ENCODE measurements around the gene FOXM1. TPM values are rescaled to one million over a fixed set of nuclear protein-coding genes. Genes with fewer than 3 reads are reported as not detected.

The FOXM1 gene
- total RNA-seq, 1 donor from 2014 or later = 38.2 TPM

- no peak overlapping the region for H3K27ac ChIP-seq
- Mint-ChIP-seq H3K4me3 (no peak overlapping the region), H3K9me3 (no peaks in the 10 kb centered on the region), H3K27me3 (ENCODE audit: insufficient read depth, low read depth) (peaks cover 2% of the 10 kb centered on the region), H3K27ac (no peak overlapping the region), H3K4me1 (peaks cover 25% of the 10 kb centered on the region), H3K36me3 (peaks cover 8% of the 10 kb centered on the region)
- peaks cover 17% of the 10 kb centered on the region for H3K4me1 ChIP-seq
- H3K4me3 ChIP-seq = no peak overlapping the region
- H3K9me3 ChIP-seq (ENCODE audit: low read depth) = no peaks in the 10 kb centered on the region
- H2AFZ ChIP-seq (replicated peaks) = no peak overlapping the region
- no peaks in the 10 kb centered on the region for H3K36me3 ChIP-seq
- peaks cover 5% of the 10 kb centered on the region for H4K20me1 ChIP-seq (ENCODE audit: low read depth)
- H3K27me3 ChIP-seq = no peaks in the 10 kb centered on the region
- H3K9ac ChIP-seq = no peak overlapping the region
- no peaks in the 10 kb centered on the region for H3K79me2 ChIP-seq (ENCODE audit: low read depth)
- no peak overlapping the region for H3K4me2 ChIP-seq
- no peak for TF ChIP-seq CTCF (IDR thresholded peaks at IDR 0.05)
- no peak for TF ChIP-seq EZH2phosphoT487 (IDR thresholded peaks at IDR 0.05)
- TF ChIP-seq EZH2 (IDR thresholded peaks at IDR 0.05) = no peak
- peaks cover 2% of the 10 kb centered on the region for H3F3A ChIP-seq (ENCODE audit: low read depth)
- DNase-seq (ENCODE audit: low spot score) = no peak
These were observed 40.4 kb downstream of the FOXM1 start for GRCh38 chr12:2836574-2836973.

- Histone ChIP-seq H3K27me3 (no peaks in the 10 kb centered on the region), H3K79me2 (ENCODE audit: low read depth) (no peaks in the 10 kb centered on the region), H3K4me3 (no peak overlapping the region), H3K9me3 (ENCODE audit: low read depth) (no peaks in the 10 kb centered on the region), H3K9ac (no peak overlapping the region), H3K4me1 (peaks cover 17% of the 10 kb centered on the region), H3K27ac (no peak overlapping the region), H3K4me2 (no peak overlapping the region), H2AFZ (replicated peaks) (no peak overlapping the region), H3K36me3 (no peaks in the 10 kb centered on the region), H3F3A (ENCODE audit: low read depth) (peaks cover 2% of the 10 kb centered on the region), H4K20me1 (ENCODE audit: low read depth) (peaks cover 5% of the 10 kb centered on the region)
- Mint-ChIP-seq H3K27me3 (ENCODE audit: insufficient read depth, low read depth) (peaks cover 2% of the 10 kb centered on the region), H3K9me3 (no peaks in the 10 kb centered on the region), H3K4me1 (peaks cover 25% of the 10 kb centered on the region), H3K4me3 (no peak overlapping the region), H3K36me3 (peaks cover 9% of the 10 kb centered on the region), H3K27ac (no peak overlapping the region)
- no peak for TF ChIP-seq CTCF (IDR thresholded peaks at IDR 0.05)
- TF ChIP-seq EZH2phosphoT487 (IDR thresholded peaks at IDR 0.05) = no peak
- TF ChIP-seq EZH2 (IDR thresholded peaks at IDR 0.05) = no peak
- DNase-seq (ENCODE audit: low spot score) = no peak
These were observed 41.1 kb downstream of the FOXM1 start for GRCh38 chr12:2835691-2836403.

GRCh38 chr12:2834581-2835491 is 42.1 kb downstream of the FOXM1 start, which contains the start of gene NRIP2:
Gene NRIP2 (minus strand): TSS chr12:2835035. CDS start chr12:2834983, 52 bp downstream.
- peaks cover 25% of the 10 kb centered on the region for H3K4me1 Mint-ChIP-seq
- H3K27me3 Mint-ChIP-seq (ENCODE audit: insufficient read depth, low read depth) = peaks cover 3% of the 10 kb centered on the region
- peak within 1 kb of the TSS; percentile 60 for H3K4me2 ChIP-seq
- TF ChIP-seq EZH2phosphoT487 (IDR thresholded peaks at IDR 0.05) = no peak
- no peak for TF ChIP-seq EZH2 (IDR thresholded peaks at IDR 0.05)
- TF ChIP-seq CTCF (IDR thresholded peaks at IDR 0.05) = no peak
- H3K27ac ChIP-seq = no peak within 1 kb of the TSS
- peaks cover 5% of the 10 kb centered on the region for H4K20me1 ChIP-seq (ENCODE audit: low read depth)
- no peaks in the 10 kb centered on the region for H3K36me3 ChIP-seq
- H3K27me3 ChIP-seq = no peaks in the 10 kb centered on the region
- H3K4me3 ChIP-seq = no peak within 1 kb of the TSS
- H2AFZ ChIP-seq (replicated peaks) = no peak within 1 kb of the TSS
- no peak within 1 kb of the TSS for H3K9ac ChIP-seq
- peaks cover 2% of the 10 kb centered on the region for H3F3A ChIP-seq (ENCODE audit: low read depth)
- peaks cover 9% of the 10 kb centered on the region for H3K36me3 Mint-ChIP-seq
- H3K79me2 ChIP-seq (ENCODE audit: low read depth) = no peaks in the 10 kb centered on the region
- H3K9me3 ChIP-seq (ENCODE audit: low read depth) = no peaks in the 10 kb centered on the region
- peak; percentile 55 for DNase-seq (ENCODE audit: low spot score)
- H3K4me1 ChIP-seq = peaks cover 17% of the 10 kb centered on the region
- no peaks in the 10 kb centered on the region for H3K9me3 Mint-ChIP-seq
- peak within 1 kb of the TSS; percentile 89 for H3K27ac Mint-ChIP-seq
- H3K4me3 Mint-ChIP-seq = peak within 1 kb of the TSS; percentile 65
